Glutamatergic neuron (in vitro differentiated cells): ENCODE measurements around the gene NUP85. TPM values are rescaled to one million over a fixed set of nuclear protein-coding genes. Genes with fewer than 3 reads are reported as not detected.
A peak's percentile ranks its signal among the peaks of the same experiment; 100 is the strongest.

Experiments
- DNase-seq: peaks from one replicate; pipeline ENCODE4 v3.0.0; 2022
- H3K27ac Mint-ChIP-seq: one replicate; pipeline ENCODE4 v1.8.0; 2020; ENCODE audit warnings: mild to moderate bottlenecking, mixed read lengths, inconsistent platforms; ENCODE audit not compliant: unreplicated experiment
- H3K27me3 Mint-ChIP-seq: one replicate; pipeline ENCODE4 v1.8.0; 2020; ENCODE audit warnings: mild to moderate bottlenecking, moderate library complexity, mixed read lengths, inconsistent platforms; ENCODE audit not compliant: unreplicated experiment
- H3K36me3 Mint-ChIP-seq: one replicate; pipeline ENCODE4 v1.8.0; 2020; ENCODE audit warnings: mild to moderate bottlenecking, mixed read lengths, inconsistent platforms; ENCODE audit not compliant: unreplicated experiment
- H3K4me1 Mint-ChIP-seq: one replicate; pipeline ENCODE4 v1.8.0; 2020; ENCODE audit warnings: mild to moderate bottlenecking, low read depth, mixed read lengths, inconsistent platforms; ENCODE audit not compliant: unreplicated experiment
- H3K4me3 Mint-ChIP-seq: one replicate; pipeline ENCODE4 v1.8.0; 2020; ENCODE audit warnings: mild to moderate bottlenecking, mixed read lengths, inconsistent platforms; ENCODE audit not compliant: unreplicated experiment
- H3K9me3 Mint-ChIP-seq: one replicate; pipeline ENCODE4 v1.8.0; 2020; ENCODE audit warnings: mild to moderate bottlenecking, moderate library complexity, mixed read lengths, inconsistent platforms; ENCODE audit not compliant: unreplicated experiment
- total RNA-seq: library from RNA; stranded (reverse); fragmentation: NEBNext Ultra II Directional; extraction: Animal tissue kit (Norgen Biotek cat#: 25700); gene quantifications from one replicate; pipeline ENCODE4 v1.2.1, GENCODE V29; 2021; ENCODE audit not compliant: unreplicated experiment
- TF ChIP-seq, protein P1 (sequence below): fragments of 200-600 bp; sonication (generic); IDR thresholded peaks from one replicate; pipeline ENCODE4 v1.5.0; 2021; ENCODE audit not compliant: partially characterized antibody, unreplicated experiment

The NUP85 gene
- total RNA-seq, 1 donor from 2014 or later: 58.9 TPM

DNA sequence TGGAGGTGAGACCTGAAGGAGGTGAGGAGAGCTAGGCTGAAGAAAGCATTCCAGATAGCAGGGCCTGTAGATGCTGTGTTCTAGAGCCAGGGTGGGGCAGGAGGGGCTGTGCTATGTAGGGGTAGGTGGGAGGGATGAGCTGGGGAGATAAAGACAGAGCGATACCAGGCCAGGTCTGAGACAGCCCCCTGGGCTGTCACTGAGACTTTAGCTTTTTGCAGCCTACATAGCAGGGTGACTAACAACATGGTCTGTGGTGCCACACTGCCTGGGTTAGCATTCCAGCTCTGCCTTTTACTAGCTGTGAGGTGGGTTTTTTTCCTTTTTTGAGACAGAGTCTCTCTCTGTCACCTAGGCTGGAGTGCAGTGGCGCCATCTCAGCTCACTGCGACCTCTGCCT lies 14.3 kb downstream of the NUP85 start:
- TF ChIP-seq, protein P1, sequence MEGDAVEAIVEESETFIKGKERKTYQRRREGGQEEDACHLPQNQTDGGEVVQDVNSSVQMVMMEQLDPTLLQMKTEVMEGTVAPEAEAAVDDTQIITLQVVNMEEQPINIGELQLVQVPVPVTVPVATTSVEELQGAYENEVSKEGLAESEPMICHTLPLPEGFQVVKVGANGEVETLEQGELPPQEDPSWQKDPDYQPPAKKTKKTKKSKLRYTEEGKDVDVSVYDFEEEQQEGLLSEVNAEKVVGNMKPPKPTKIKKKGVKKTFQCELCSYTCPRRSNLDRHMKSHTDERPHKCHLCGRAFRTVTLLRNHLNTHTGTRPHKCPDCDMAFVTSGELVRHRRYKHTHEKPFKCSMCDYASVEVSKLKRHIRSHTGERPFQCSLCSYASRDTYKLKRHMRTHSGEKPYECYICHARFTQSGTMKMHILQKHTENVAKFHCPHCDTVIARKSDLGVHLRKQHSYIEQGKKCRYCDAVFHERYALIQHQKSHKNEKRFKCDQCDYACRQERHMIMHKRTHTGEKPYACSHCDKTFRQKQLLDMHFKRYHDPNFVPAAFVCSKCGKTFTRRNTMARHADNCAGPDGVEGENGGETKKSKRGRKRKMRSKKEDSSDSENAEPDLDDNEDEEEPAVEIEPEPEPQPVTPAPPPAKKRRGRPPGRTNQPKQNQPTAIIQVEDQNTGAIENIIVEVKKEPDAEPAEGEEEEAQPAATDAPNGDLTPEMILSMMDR: no peak
- Mint-ChIP-seq H3K4me1 (peaks cover 3% of the 10 kb centered on the region), H3K27ac (peak overlapping the region; percentile 29), H3K9me3 (no peaks in the 10 kb centered on the region), H3K36me3 (no peaks in the 10 kb centered on the region), H3K27me3 (peaks cover 1% of the 10 kb centered on the region), H3K4me3 (no peak overlapping the region)
- no peak for DNase-seq

DNA sequence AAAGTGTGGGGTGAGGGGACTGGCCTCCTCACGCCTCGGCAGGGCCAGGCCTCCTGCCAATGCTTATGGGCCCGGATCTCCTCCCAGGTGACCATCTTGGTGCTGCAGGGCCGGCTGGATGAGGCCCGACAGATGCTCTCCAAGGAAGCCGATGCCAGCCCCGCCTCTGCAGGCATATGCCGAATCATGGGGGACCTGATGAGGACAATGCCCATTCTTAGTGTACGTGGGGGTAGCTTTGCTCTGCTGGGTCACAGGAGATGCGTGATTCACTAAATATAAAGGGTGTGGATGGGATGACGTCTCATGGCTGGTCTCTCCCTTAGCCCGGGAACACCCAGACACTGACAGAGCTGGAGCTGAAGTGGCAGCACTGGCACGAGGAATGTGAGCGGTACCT lies 19.5 kb downstream of the NUP85 start:
- TF ChIP-seq, protein P1: no peak
- Mint-ChIP-seq H3K36me3 (no peaks in the 10 kb centered on the region), H3K27me3 (peaks cover 2% of the 10 kb centered on the region), H3K4me3 (no peak overlapping the region), H3K27ac (no peak overlapping the region), H3K4me1 (peaks cover 1% of the 10 kb centered on the region), H3K9me3 (no peaks in the 10 kb centered on the region)
- no peak for DNase-seq

DNA sequence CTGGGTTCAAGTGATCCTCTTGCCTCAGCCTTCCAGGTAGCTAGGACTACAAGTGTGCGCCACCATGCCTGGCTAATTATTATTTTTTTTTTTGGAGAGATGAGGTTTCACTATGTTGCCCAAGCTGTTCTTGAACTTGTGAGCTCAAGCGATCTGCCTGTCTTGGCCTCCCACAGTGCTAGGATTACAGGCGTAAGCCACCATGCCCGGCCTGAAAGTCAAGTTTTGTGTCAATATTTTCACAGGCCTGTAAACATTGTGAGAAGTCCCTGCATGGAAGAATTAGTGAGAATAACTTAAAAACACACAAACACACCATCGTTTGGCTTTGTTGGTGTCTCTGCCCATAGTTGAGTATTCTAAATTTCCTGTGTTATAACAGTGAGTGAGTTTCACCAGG lies 22.2 kb downstream of the NUP85 start:
- Mint-ChIP-seq H3K27ac (no peak overlapping the region), H3K4me3 (no peak overlapping the region), H3K36me3 (no peaks in the 10 kb centered on the region), H3K9me3 (no peaks in the 10 kb centered on the region), H3K4me1 (peaks cover 1% of the 10 kb centered on the region), H3K27me3 (peaks cover 2% of the 10 kb centered on the region)
- TF ChIP-seq, protein P1: no peak
- DNase-seq: no peak

DNA sequence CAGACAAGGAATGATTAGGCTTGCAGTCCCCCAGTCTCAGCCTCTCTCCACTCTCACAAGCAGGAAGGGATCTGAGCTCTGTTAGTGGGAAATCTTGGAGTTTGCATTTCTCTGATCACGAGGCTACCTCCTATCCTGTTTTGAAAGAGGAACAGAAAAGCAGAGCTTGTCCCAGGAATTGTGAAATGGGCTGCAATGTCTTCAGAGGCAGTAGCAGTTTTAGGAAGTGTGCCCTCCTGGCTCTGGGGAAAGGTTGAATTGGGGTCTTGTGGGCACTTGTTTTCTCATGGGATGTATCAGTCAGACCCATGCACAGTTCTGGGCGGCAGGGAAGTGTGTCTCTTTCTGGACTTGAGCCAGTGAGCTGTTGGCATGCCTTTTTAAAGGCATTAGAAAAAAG lies 22.8 kb downstream of the NUP85 start:
- no peaks in the 10 kb centered on the region for H3K36me3 Mint-ChIP-seq

DNA sequence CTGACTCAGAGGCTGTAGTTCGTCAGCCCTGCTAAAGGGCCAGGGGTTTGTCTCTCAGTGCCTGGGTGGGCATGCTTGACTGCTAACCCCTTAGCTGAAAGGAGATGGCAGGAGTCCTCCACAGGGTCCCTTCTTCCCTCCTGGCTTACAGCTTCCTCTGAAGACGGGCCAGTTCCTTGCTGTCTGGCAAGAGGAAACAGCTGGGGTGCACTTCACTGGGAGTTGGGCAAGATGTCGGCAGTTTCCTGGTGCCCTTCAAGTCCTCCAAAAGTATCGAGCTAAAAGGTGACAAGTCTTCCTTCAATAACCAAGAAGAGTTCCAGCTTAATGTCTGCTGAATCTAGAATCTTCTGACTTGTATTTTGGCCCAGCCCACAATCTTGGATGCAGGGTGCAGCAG lies 23.4 kb downstream of the NUP85 start:
- H3K9me3 Mint-ChIP-seq: peaks cover 1% of the 10 kb centered on the region
- TF ChIP-seq, protein P1: no peak
- H3K4me3 Mint-ChIP-seq: no peak overlapping the region
- no peak for DNase-seq
- H3K36me3 Mint-ChIP-seq: no peaks in the 10 kb centered on the region
- peaks cover 1% of the 10 kb centered on the region for H3K4me1 Mint-ChIP-seq
- peaks cover 4% of the 10 kb centered on the region for H3K27me3 Mint-ChIP-seq
- no peak overlapping the region for H3K27ac Mint-ChIP-seq

More for the DNA sequence above, 22.8 kb downstream of the NUP85 start:
- Mint-ChIP-seq H3K4me3 (no peak overlapping the region), H3K4me1 (peaks cover 1% of the 10 kb centered on the region), H3K9me3 (peaks cover 1% of the 10 kb centered on the region), H3K27me3 (peaks cover 4% of the 10 kb centered on the region), H3K27ac (no peak overlapping the region)
- TF ChIP-seq, protein P1: no peak
- DNase-seq: no peak
